ENCODE results near the gene PIERCE2. TPM values are rescaled to one million over a fixed set of nuclear protein-coding genes. Genes with fewer than 3 reads are reported as not detected.

Gene PIERCE2
- total and polyA plus RNA-seq, 2 of the 13 experiments (the other 11 are each of a cell fraction or from before 2014, with no cell fraction given): 0.09 TPM; not detected in 1

DNA sequence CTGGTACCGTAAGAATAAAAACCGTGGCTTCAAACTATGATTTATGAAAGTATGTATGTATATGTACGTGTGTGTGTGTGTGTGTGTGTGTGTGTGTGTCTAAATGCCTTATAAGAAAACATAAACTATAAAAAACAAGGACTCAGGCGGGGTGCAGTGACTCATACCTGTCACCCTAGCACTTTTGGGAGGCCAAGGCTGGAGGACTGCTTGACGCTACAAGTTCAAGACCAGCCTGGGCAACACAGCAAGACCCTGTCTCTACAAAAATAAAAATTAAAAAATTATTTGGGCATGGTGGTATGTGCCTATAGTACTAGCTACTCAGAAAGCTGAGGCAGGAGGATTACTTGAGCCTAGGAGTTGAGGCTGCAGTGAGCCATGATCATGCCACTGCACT, 29.2 kb upstream of the PIERCE2 start:
- intact Hi-C loops (cut with micrococcal nuclease; ENCODE audit: unreplicated experiment) (no loop called here), in situ Hi-C loops (cut with HindIII; ENCODE audit: extremely low pct_ligation_motif_present, low pct_unique_long_range_greater_than_20kb) (no loop called here)
- Histone ChIP-seq H3K27me3 (ENCODE audit: control insufficient read depth in 1 of 2, insufficient read depth in 2 of 2, low read length in 2 of 2) (no peaks in the 10 kb centered on the region), H3K4me2 (ENCODE audit: low read depth, low read length) (no peak overlapping the region), H4K20me1 (ENCODE audit: insufficient read depth, low read length) (no peaks in the 10 kb centered on the region), H3K4me1 (ENCODE audit: insufficient read depth, low read length) (no peaks in the 10 kb centered on the region), H3K36me3 (replicated peaks in 1 of 2; ENCODE audit: control insufficient read depth in 1 of 2, insufficient read depth in 2 of 2, low read length in 2 of 2) (peaks cover 0 to 13% of the 10 kb centered on the region in 2 experiments; a peak in 3 of 5 replicates), H3K27ac (ENCODE audit: extremely low read length, insufficient read depth, low read length) (no peak overlapping the region), H2AFZ (ENCODE audit: low read length) (no peak overlapping the region), H3K79me2 (ENCODE audit: insufficient read depth, low read length) (no peaks in the 10 kb centered on the region), H3K9ac (ENCODE audit: insufficient read depth, low read depth, low read length) (no peak overlapping the region), H3K9me3 (ENCODE audit: low read length) (no peaks in the 10 kb centered on the region), H3K4me3 (replicated peaks in 1 of 3; ENCODE audit: insufficient read depth in 1 of 3, low read depth in 2 of 3, low read length in 3 of 3) (no peak overlapping the region)
- ATAC-seq (no peak), FAIRE-seq (no peak), DNase-seq (ENCODE audit: low spot score) (no peak)
- WGBS (ENCODE audit: low lambda C conversion rate): 93% methylated on average over 5 of the region's 5 CpGs
- ChIA-PET POLR2A (no interaction called here), CTCF (ENCODE audit: low intra/inter-chr PET ratio, low total read pairs) (no interaction called here)
- no TSS peak for BruUV-seq (replicated peaks)
- no peak for TF ChIP-seq DPF2 (CRISPR knock-in tag; IDR thresholded peaks at IDR 0.05; ENCODE audit: borderline replicate concordance, low read depth)

DNA sequence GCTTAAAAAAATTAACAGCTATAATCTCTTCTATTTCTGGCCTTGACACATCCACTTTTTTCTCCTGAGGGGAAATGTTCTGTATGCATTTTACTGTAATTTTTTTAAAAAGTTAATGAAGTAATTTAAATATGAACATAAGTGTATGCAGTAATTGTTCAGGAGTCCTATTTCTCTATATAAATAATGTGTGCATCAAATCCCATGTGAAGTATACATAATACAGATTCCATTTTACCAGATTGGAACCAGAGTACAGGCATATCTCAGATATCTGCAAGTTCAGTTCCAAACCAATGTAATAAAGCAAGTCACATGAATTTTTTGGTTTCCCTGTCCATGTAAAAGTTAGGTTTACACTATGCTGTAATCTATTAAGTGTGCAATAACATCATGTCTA, 26.7 kb upstream of the PIERCE2 start:
- Histone ChIP-seq H3K4me3 (replicated peaks in 1 of 3; ENCODE audit: insufficient read depth in 1 of 3, low read depth in 2 of 3, low read length in 3 of 3) (no peak overlapping the region), H2AFZ (ENCODE audit: low read length) (no peak overlapping the region), H3K27me3 (ENCODE audit: control insufficient read depth in 1 of 2, insufficient read depth in 2 of 2, low read length in 2 of 2) (no peaks in the 10 kb centered on the region), H3K9me3 (ENCODE audit: low read length) (no peaks in the 10 kb centered on the region), H4K20me1 (ENCODE audit: insufficient read depth, low read length) (no peaks in the 10 kb centered on the region), H3K36me3 (replicated peaks in 1 of 2; ENCODE audit: control insufficient read depth in 1 of 2, insufficient read depth in 2 of 2, low read length in 2 of 2) (peaks cover 0 to 12% of the 10 kb centered on the region in 2 experiments; a peak in 3 of 5 replicates), H3K27ac (ENCODE audit: extremely low read length, insufficient read depth, low read length) (no peak overlapping the region), H3K9ac (ENCODE audit: insufficient read depth, low read depth, low read length) (no peak overlapping the region), H3K4me1 (ENCODE audit: insufficient read depth, low read length) (no peaks in the 10 kb centered on the region), H3K79me2 (ENCODE audit: insufficient read depth, low read length) (no peaks in the 10 kb centered on the region), H3K4me2 (ENCODE audit: low read depth, low read length) (no peak overlapping the region)
- intact Hi-C loops (cut with micrococcal nuclease; ENCODE audit: unreplicated experiment) (no loop called here), in situ Hi-C loops (cut with HindIII; ENCODE audit: extremely low pct_ligation_motif_present, low pct_unique_long_range_greater_than_20kb) (no loop called here)
- ChIA-PET POLR2A (no interaction called here), CTCF (ENCODE audit: low intra/inter-chr PET ratio, low total read pairs) (no interaction called here)
- no peak for ATAC-seq
- FAIRE-seq: no peak
- DNase-seq (ENCODE audit: low spot score): no peak
- BruUV-seq (replicated peaks): no TSS peak
- no peak for TF ChIP-seq HOXA7 (CRISPR knock-in tag; IDR thresholded peaks at IDR 0.05)
- TF ChIP-seq, protein P1, sequence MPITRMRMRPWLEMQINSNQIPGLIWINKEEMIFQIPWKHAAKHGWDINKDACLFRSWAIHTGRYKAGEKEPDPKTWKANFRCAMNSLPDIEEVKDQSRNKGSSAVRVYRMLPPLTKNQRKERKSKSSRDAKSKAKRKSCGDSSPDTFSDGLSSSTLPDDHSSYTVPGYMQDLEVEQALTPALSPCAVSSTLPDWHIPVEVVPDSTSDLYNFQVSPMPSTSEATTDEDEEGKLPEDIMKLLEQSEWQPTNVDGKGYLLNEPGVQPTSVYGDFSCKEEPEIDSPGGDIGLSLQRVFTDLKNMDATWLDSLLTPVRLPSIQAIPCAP (CRISPR knock-in tag; IDR thresholded peaks at IDR 0.05; ENCODE audit: low read depth): no peak
- TF ChIP-seq REXO4 (CRISPR knock-in tag; IDR thresholded peaks at IDR 0.05; ENCODE audit: borderline replicate concordance): no peak
- no peak for TF ChIP-seq ZNF460 (CRISPR knock-in tag; IDR thresholded peaks at IDR 0.05; ENCODE audit: borderline replicate concordance)
- TF ChIP-seq RXRA (CRISPR knock-in tag; IDR thresholded peaks at IDR 0.05): no peak
- TF ChIP-seq MAFF (IDR thresholded peaks at IDR 0.05; ENCODE audit: low read depth, low read length): no peak
- TF ChIP-seq KLF15 (CRISPR knock-in tag; IDR thresholded peaks at IDR 0.05; ENCODE audit: borderline replicate concordance): no peak
- no peak for TF ChIP-seq ZNF670 (CRISPR knock-in tag; IDR thresholded peaks at IDR 0.05; ENCODE audit: borderline replicate concordance)
- TF ChIP-seq JUN (CRISPR knock-in tag; IDR thresholded peaks at IDR 0.05): no peak
- TF ChIP-seq HNRNPUL1 (IDR thresholded peaks at IDR 0.05; ENCODE audit: low read depth, low read length): no peak
- no peak for TF ChIP-seq ZMYM2 (CRISPR knock-in tag; IDR thresholded peaks at IDR 0.05)
- no peak for TF ChIP-seq TEAD2 (CRISPR knock-in tag; IDR thresholded peaks at IDR 0.05)

Measured in HepG2 (cell line).